Posterior vena cava (tissue), 2 donors: Measurements from ENCODE around the gene C12orf42. TPM values are rescaled to one million over a fixed set of nuclear protein-coding genes. Genes with fewer than 3 reads are reported as not detected.
"Not testable (repeated sequence)": the region's sequence is repeated elsewhere in the genome, so short reads cannot be mapped to it uniquely, and the experiment has no call there.

Experiments used
- DNase-seq: peaks from one replicate; pipeline ENCODE4 v3.0.0-alpha.2; 2020; ENCODE audit warnings: low spot score
- intact Hi-C, 2 donors: fragments of 100-400 bp; cut with DNase I; formaldehyde crosslinking; loops; one replicate each; pipeline versions ENCODE4 v1.14.1 to v1.14.2; 2022 to 2023
- total RNA-seq, 2 donors: library from RNA; stranded (reverse); fragmentation: NEBNext Ultra II Directional; extraction: Animal tissue kit (Norgen Biotek cat#: 25700); gene quantifications; one replicate each; pipeline ENCODE4 v1.2.1, GENCODE V29; 2021
- donor health status: DM: yes; HTN: yes; CAD: no.
- donor health status: DM: yes; HTN: yes; CAD: no.

C12orf42 gene
- total RNA-seq, 2 donors from 2014 or later, result not detected

DNA sequence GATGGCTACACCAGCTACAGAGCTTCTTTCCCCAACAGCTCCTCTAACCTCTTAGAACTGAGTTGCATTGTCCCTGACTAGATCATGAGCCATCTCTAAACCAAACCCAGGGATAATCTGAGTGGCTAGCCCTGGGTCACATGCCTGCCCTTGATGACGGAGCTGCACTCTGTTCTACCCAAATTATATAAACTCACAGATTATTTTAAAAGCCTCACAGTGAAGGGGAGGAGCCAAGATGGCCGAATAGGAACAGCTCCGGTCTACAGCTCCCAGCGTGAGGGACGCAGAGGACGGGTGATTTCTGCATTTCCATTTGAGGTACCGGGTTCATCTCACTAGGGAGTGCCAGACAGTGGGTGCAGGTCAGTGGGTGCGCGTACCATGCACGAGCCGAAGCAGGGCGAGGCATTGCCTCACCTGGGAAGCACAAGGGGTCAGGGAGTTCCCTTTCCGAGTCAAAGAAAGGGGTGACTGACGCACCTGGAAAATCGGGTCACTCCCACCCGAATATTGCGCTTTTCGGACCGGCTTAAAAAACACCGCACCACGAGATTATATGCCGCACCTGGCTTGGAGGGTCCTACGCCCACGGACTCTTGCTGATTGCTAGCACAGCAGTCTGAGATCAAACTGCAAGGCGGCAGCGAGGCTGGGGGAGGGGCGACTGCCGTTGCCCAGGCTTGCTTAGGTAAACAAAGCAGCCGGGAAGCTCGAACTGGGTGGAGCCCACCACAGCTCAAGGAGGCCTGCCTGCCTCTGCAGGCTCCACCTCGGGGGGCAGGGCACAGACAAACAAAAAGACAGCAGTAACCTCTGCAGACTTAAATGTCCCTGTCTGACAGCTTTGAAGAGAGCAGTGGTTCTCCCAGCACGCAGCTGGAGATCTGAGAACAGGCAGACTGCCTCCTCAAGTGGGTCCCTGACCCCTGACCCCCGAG, 61.3 kb downstream of the C12orf42 start:
- intact Hi-C loops, DNase-seq: not testable (repeated sequence)

DNA sequence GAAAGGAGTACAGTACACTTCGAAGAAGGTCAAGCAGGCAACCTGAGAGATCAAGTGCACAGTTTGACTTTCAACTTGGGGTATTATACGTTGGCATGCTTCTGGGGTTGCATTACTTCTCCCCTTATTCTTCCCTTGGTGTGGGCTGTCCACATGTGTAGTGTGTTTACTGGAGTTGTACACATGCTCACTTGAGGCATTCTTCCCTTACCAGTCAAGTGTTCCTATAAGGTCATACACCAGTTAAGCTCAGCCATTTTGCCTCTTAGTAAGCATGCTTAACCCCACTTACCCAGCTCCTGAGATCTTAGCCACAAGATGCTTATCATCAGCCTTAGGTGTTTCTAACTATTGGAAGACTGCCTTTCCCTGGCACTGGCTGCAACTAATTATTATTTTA, 63.8 kb downstream of the C12orf42 start:
- intact Hi-C loops, result no loop called here

DNA sequence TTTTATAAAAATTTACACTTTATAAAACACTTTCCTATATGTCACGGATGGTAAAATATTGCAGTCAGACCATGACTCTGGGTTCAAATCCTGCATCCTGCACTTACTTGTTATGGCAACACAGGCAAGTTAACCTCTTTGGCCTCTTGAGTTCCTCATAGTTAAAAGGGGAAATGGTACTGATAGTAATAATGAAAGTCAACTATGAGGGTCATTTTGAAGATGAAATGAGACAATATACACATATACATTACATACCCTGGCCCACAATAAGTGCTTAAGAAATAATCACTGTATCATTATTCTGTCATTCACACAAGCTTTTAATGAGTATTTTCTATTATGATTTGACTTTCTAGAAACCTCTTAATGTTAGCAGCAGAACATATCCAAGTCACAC, 64.4 kb downstream of the C12orf42 start:
- intact Hi-C loops, result no loop called here
- no peak for DNase-seq

More for the DNA sequence above, 63.8 kb downstream of the C12orf42 start:
- no peak for DNase-seq

DNA sequence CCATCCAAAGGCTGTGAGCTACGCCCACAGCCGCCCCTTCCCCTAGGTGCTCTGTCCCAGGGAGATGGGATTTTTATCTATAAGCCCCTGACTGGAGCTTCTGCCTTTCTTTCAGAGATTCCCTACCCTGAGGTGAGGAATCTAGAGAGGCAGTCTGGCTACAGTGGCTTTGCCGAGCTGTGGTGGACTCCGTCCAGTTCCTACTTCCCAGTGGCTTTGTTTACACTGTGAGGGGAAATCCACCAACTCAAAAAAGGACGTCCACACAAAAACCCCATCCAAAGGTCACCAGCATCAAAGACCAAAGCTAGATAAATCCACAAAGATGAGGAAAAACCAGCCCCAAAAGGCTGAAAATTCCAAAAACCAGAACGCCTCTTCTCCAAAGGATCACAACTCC, 70.1 kb downstream of the C12orf42 start:
- DNase-seq, intact Hi-C loops: not testable (repeated sequence)

DNA sequence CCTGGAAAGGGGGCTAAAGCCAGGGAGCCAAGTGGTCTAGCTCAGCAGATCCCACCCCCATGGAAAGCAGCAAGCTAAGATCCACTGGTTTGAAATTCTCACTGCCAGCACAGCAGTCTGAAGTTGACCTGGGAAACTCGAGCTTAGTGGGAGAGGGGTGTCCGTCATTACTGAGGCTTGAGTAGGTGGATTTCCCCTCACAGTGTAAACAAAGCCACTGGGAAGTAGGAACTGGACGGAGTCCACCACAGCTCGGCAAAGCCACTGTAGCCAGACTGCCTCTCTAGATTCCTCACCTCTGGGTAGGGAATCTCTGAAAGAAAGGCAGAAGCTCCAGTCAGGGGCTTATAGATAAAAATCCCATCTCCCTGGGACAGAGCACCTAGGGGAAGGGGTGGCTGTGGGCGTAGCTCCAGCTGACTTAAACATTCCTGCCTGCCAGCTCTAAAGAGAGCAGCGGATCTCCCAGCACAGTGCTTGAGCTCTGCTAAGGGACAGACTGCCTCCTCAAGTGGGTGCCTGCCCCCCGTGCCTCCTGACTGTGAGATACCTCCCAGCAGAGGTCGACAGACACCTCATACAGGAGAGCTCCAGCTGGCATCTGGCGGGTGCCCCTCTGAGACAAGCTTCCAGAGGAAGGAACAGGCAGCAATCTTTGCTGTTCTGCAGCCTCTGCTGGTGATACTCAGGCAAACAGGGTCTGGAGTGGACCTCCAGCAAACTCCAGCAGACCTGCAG, 70.8 kb downstream of the C12orf42 start:
- intact Hi-C loops, result not testable (repeated sequence)

DNA sequence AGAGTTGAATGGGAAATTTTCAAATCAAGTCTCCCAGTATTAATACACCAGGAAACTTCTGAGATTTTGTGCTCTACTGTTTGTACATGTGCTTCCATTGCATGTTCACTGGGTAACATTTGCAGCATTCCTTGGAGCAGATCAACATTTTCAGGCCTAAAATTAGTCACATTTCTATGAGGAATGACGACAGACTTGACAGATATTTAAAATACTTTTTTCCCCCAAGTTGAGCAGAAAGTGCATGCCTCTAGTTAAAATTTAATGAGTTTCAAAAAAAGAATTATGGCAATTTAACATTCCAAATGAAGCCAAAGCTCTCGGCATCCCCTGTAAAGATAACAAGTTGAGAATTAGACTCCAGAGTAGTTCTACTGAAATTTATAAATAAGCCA, 72.3 kb downstream of the C12orf42 start:
- intact Hi-C loops, result no loop called here
- DNase-seq, result no peak

More for the DNA sequence above, 70.8 kb downstream of the C12orf42 start:
- DNase-seq, result not testable (repeated sequence)

DNA sequence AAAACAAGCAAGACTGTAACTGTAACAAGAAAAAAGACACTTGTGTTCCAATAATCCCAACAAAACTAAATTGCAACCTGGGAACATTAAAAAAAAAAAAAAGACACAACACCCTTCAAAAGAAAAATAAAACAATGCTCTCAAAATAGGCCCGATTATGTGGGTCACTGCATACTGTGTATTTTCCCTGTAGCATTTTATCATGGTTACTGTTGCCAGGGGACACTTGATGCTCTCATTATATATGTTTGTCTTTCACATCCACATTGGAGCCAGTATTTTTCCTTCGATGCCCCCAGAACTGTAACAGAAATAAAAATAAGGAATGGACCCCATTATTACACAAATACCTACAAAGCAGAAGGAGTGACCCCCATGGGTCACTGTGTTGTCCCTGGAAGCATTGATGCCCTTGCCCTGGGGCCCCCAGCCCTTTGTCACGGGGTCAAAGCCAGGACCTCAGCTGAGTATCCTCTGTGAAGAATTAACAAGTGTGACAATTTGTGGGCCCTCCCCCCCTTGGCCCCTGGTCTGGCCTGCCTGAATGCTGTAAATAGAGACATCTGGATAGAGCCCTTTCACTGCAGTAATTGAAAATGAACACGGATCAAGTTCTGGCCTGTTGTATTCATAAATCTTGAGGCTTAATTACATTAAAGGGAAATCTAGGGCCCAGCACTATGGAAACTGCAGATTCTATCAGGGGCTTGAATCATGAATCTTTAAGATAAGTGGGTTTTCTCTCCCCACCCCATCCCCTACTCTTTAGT, 72.8 kb downstream of the C12orf42 start:
- DNase-seq, result no peak
- intact Hi-C loops, result no loop called here

DNA sequence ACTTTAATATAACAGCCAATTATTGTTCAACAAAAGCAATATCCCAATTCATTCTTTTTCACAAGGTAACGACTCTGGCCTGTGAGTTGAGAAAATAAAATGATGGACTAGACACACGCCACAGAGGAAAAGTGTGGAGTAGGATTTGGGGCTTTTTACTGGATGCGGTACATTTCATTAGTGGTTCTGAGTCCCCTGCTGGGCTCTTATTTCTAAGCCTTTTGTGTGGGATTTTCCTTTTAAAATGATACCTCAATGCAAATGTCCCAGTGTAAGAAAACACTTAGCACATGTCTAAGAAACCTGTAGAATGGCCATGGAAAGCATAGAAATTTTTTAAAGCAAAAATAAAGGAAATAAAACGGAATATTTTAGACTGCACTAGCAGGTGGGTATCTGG, 73.4 kb downstream of the C12orf42 start:
- no peak for DNase-seq
- intact Hi-C loops, result no loop called here

DNA sequence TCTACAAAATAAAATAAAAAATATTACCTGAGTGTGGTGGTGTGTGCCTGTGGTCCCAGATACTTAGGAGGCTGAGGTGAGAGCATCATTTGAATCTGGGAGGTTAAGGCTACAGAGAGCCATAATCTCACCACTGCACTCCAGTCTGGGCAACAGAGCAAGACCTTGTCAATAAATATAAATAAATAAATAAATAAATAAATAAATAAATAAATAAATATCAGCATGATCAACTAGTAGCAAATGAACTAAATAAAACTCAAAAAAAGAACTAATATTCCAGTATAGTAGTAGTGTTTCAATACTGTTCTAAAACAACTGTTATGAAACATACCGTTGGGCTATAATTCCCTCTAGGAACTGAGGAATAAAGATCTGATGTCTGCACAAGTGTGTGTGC, 74.4 kb downstream of the C12orf42 start:
- no peak for DNase-seq

DNA sequence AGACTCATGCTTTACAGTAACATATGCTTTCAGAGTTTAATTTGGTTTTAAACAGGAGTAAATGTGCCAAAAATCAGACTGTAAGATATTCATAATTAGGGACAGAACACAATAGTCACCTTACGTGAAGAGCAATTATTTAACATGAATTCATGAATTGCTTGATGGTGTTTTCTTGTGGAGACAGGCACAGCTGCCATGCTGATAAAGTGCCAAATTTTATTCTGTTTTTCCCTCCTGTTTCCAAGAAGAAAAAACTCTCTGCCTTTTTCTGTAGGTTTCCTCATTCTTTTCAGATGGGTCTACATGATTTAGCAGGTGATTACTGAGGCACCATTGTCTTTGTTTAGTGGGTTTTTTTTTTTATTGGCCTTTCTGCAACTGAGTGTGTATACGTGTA, 80.1 kb downstream of the C12orf42 start:
- intact Hi-C loops, result no loop called here
- no peak for DNase-seq

More for the DNA sequence above, 74.4 kb downstream of the C12orf42 start:
- intact Hi-C loops, result no loop called here

DNA sequence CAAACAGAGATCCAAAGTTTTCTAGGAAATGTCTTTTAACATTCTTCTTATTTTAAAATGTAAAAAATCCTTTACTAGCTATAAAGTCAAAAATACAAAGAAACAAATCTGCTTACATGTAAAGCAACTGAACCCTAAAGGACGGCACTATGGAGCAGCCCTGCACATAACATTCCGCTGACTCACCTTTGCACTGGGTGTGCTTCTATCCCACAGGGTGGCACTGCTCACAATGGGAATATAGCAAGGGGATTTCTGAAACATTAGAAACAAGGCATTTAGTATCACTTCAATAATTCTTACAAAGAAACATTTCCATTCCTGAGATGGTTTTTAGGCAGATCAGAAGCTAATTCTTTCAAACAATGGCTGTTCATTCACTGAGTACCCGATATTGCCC, 94.3 kb downstream of the C12orf42 start:
- DNase-seq, result no peak
- intact Hi-C loops, result no loop called here

DNA sequence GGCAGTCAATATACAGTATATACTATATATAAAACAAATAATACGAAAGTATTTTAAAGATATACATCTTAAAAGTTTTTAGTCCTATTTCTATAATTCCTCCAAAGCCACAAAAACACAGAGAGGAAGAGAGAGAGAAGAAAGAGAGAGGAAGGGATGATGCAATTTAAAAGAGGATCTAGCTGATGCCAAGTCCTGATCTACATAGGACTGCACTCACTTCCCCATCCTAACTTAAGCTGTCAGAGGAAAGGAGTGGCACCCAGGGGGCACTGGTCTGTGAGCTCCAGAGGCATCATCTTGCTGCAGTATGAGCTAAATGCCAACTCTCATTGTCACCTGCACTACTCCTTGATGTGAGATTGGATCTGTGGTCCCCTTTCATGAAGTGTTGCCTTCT, 95.8 kb downstream of the C12orf42 start:
- no peak for DNase-seq
- intact Hi-C loops, result no loop called here

DNA sequence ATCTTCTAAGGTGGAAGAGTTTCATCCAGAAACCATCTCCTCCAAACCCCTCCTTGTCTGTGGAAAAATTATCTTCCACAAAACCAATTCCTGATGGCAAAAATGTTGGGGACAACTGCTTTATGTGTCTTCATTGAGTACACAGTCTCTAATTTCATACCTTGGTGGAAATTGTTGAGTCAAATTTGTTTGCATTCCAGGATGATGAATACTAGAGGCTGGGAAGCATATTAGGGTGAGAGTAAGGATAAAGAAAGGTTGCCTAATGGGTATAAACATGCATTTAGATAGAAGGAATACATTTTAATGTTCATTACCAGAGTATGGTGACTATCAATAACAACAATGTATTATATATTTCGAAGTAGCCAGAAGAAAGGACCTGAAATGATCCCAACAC, 98.2 kb downstream of the C12orf42 start:
- intact Hi-C loops, result no loop called here
- no peak for DNase-seq

DNA sequence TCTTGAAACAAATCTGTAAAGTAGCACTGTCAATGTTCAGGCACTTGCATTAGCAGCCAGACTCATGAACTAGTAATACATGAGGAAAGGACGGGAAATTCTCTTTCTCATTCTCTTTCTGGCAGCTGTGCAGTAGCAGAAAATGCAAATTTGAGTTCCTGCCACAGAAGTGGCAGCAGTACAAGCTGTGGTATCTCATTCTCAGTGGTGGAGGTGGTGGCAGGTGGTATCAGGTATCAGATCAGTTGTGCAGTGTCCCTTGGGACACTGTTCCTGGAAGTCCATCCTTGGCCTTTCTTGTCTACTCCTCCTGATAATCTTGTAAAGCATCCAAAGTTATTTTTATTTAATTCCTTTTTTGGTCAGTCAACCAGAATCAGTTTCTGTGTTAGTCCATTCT, 103.0 kb downstream of the C12orf42 start:
- no peak for DNase-seq
- intact Hi-C loops, result no loop called here

DNA sequence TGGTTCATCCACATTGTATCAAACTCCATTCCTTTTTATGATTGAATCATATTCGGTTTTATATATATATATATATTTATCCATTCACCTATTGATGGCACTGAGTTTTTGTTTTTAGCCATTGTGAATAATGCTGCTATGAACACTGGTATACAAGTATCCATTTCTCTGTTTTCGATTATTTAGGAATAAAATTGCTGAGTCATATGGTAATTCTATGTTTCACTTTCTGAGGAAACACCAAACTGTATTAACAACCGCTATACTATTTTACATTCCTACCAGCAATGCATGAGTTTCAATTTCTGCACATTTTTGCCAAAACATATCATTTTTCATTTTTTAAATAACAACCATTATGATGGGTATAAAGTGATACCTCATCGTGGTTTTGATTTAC, 104.7 kb downstream of the C12orf42 start:
- intact Hi-C loops, result no loop called here
- DNase-seq, result no peak

DNA sequence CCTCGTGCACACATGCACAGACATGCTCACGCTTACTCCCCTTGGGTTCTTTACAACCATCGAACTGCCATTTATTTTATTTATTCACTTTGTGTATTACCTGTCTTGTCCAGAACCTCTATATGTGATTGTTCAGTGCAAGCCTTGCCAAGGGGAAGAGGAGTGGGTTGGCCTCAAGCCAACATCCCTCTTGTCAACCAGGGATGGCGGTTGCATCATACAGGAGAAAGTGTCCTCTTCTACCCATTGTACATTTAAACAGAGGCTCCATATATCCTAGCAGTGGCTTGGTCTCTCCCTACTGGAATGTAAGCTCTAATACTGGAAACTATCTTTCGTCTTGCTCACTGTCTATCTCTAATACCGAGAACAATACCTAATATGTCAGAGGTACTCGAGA, 108.4 kb downstream of the C12orf42 start:
- no peak for DNase-seq
- intact Hi-C loops, result no loop called here

DNA sequence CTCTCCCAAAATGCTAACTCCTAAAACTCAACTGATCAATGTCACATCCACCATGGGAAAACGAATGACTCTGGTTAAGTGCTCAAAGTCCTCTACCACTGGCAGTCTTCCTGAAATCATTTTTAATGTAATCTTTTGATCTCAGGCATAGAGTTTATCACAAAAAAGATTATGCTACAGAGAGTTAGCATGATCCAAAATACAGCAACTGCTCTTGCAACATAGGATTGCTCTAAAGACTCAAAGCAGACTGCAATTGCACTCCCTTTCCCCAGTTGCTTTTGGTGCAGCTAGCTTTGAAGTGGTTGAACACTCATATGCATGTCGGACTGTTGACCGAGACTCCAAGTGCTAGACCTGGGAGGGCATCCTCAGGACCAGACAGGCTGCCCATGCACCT, 109.3 kb downstream of the C12orf42 start:
- intact Hi-C loops, result no loop called here
- DNase-seq, result no peak

DNA sequence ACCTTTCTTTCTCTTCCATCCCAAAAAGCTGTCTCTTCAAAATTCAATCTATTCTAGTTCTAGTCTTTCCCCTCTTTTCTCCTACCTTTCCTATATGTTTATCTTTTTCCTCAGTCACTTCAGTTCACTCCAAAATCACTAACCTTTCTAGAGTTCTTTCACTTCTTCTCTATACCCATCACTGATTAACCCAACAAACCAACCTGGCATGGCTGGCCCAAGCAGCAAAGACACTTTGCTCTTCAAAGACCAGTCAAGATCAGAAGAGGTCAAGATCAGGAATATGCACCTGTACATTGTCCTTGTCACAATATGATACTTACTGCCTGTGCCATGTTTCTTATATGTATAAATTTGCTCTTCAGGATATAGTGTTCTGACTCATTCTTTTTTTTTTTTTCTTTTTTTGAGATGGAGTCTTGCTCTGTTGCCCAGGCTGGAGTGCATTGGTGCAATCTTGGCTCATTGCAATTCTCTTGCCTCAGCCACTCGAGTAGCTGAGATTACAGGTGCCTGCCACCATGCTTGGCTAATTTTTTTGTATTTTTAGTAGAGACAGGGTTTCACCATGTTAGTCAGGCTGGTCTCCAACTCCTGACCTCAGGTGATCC, 112.9 kb downstream of the C12orf42 start:
- intact Hi-C loops, result no loop called here
- DNase-seq, result no peak

DNA sequence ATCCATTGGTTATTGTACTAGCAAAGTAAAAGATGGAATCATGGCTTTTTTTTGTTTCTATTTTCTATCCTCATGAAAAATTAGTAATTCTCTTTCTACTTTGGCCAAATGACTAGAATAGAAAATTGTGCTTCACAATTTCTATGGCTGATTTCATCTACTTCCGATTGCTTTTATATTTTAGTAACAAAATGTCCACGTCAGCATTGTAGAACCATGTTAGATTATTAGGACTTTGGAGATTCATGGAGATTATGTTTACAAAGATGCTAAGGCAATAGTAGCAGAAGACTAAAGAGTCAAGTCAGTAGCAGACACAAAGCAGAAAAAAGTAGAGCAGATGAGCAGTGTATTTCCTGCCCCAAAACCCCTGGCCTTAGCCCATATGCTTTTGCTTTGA, 113.6 kb downstream of the C12orf42 start:
- no peak for DNase-seq
- intact Hi-C loops, result no loop called here
